ENCODE results near the gene PHF23.
A peak's percentile ranks its signal among the peaks of the same experiment; 100 is the strongest.

Gene PHF23

DNA sequence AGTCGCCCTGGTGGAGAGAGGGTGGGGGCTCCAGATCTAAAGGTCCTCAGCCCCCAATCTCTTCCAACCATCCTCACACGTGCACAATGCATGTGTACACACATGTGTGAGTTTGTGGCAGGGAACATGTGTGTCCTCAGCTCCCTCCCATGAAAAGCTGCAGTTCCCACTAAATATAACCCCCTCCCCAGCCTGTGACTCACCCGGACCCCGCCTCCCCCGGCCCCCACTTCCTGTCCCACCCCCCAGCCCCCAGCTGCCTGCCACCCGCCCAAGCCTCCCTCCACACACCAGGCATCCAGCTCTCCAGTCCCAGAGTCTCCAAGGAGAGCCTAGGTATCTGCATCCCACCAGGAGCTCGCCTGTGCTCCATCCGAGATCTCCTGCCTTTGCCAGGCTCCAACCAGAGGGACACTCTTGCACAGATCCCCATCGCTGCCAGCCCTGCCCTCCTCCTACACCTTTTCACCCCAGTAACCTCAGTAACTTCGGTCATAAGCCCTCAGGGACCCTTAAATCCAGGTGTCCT lies 23.5 kb downstream of the PHF23 start:
- Histone ChIP-seq H3K4me3 (ENCODE audit: low read length) (peak overlapping the region; percentile 79), H3K27ac (ENCODE audit: low read length) (peak overlapping the region; percentile 81), H3K9ac (ENCODE audit: low read depth, low read length) (peak overlapping the region; percentile 67; the same call in 1 of the 2 replicates), H3K4me1 (ENCODE audit: insufficient read depth, low read length) (peaks cover 44% of the 10 kb centered on the region; the same call in 1 of the 2 replicates), H3K36me3 (ENCODE audit: insufficient read depth, low read depth, low read length) (no peaks in the 10 kb centered on the region; the same call in 1 of the 2 replicates), H3K9me3 (ENCODE audit: insufficient read depth, low read depth, low read length) (no peaks in the 10 kb centered on the region), H3K27me3 (ENCODE audit: insufficient read depth, low read length) (no peaks in the 10 kb centered on the region; the same call in 1 of the 2 replicates)

- H3K4me1 ChIP-seq (ENCODE audit: insufficient read depth, low read length): peaks cover 48% of the 10 kb centered on the region; the same call in 1 of the 2 replicates
- H3K9me3 ChIP-seq (ENCODE audit: insufficient read depth, low read depth, low read length): no peaks in the 10 kb centered on the region
- H3K27me3 ChIP-seq (ENCODE audit: insufficient read depth, low read length): no peaks in the 10 kb centered on the region; the same call in 1 of the 2 replicates
- H3K27ac ChIP-seq (ENCODE audit: low read length): peak overlapping the region; percentile 81
- no peaks in the 10 kb centered on the region for H3K36me3 ChIP-seq (ENCODE audit: insufficient read depth, low read depth, low read length)
- H3K4me3 ChIP-seq (ENCODE audit: low read length): peak overlapping the region; percentile 79
- H3K9ac ChIP-seq (ENCODE audit: low read depth, low read length): peak overlapping the region; percentile 67; the same call in 1 of the 2 replicates
Observed at GRCh38 chr17:7215136-7215638, 24.1 kb downstream of the PHF23 start.

GRCh38 chr17:7214300-7215135 lies 24.7 kb downstream of the PHF23 start:
- Histone ChIP-seq H3K4me1 (ENCODE audit: insufficient read depth, low read length) (peaks cover 47% of the 10 kb centered on the region; the same call in 1 of the 2 replicates), H3K36me3 (ENCODE audit: insufficient read depth, low read depth, low read length) (no peaks in the 10 kb centered on the region), H3K9me3 (ENCODE audit: insufficient read depth, low read depth, low read length) (no peaks in the 10 kb centered on the region), H3K27me3 (ENCODE audit: insufficient read depth, low read length) (no peaks in the 10 kb centered on the region; the same call in 1 of the 2 replicates), H3K9ac (ENCODE audit: low read depth, low read length) (peak overlapping the region; percentile 69; the same call in 1 of the 2 replicates), H3K4me3 (ENCODE audit: low read length) (peak overlapping the region; percentile 79), H3K27ac (ENCODE audit: low read length) (peak overlapping the region; percentile 81)

DNA sequence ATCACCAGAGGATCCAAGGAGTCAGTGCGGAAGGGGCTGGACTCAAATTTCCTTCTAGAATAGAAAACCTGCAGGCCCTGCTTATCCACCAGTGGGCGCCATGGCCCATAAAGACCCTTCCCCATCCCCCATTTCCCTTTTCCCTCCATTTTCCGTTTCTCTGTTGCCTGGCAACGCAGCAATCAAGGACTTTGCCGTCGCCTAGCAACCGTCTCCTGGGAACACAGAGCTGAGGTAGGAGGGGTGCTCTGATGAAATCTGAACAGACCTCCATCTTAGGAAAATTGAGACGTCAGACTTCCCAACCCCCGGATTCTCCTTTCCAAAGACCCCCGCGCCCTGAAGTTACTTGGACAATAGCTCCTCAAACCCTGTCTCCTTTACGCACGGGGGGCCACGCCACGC lies 25.4 kb downstream of the PHF23 start:
- peak overlapping the region; percentile 71 for H3K4me3 ChIP-seq (ENCODE audit: low read length)
- H3K27ac ChIP-seq (ENCODE audit: low read length): peak overlapping the region; percentile 60
- no peaks in the 10 kb centered on the region for H3K9me3 ChIP-seq (ENCODE audit: insufficient read depth, low read depth, low read length)
- H3K9ac ChIP-seq (ENCODE audit: low read depth, low read length): peak overlapping the region; percentile 68; the same call in 1 of the 2 replicates
- peaks cover 42% of the 10 kb centered on the region; the same call in 1 of the 2 replicates for H3K4me1 ChIP-seq (ENCODE audit: insufficient read depth, low read length)
- no peaks in the 10 kb centered on the region for H3K36me3 ChIP-seq (ENCODE audit: insufficient read depth, low read depth, low read length)
- H3K27me3 ChIP-seq (ENCODE audit: insufficient read depth, low read length): no peaks in the 10 kb centered on the region; the same call in 1 of the 2 replicates

GRCh38 chr17:7211491-7212273 lies 27.6 kb downstream of the PHF23 start:
- Histone ChIP-seq H3K36me3 (ENCODE audit: insufficient read depth, low read depth, low read length) (no peaks in the 10 kb centered on the region), H3K4me3 (ENCODE audit: low read length) (peak overlapping the region; percentile 79), H3K9ac (ENCODE audit: low read depth, low read length) (peak overlapping the region; percentile 82; the same call in 1 of the 2 replicates), H3K27me3 (ENCODE audit: insufficient read depth, low read length) (no peaks in the 10 kb centered on the region), H3K27ac (ENCODE audit: low read length) (peak overlapping the region; percentile 65), H3K9me3 (ENCODE audit: insufficient read depth, low read depth, low read length) (no peaks in the 10 kb centered on the region), H3K4me1 (ENCODE audit: insufficient read depth, low read length) (peaks cover 41% of the 10 kb centered on the region; the same call in 1 of the 2 replicates)

- Histone ChIP-seq H3K27ac (ENCODE audit: low read length) (peak overlapping the region; percentile 26), H3K9me3 (ENCODE audit: insufficient read depth, low read depth, low read length) (no peaks in the 10 kb centered on the region), H3K4me3 (ENCODE audit: low read length) (peak overlapping the region; percentile 66), H3K4me1 (ENCODE audit: insufficient read depth, low read length) (peaks cover 30% of the 10 kb centered on the region; the same call in 1 of the 2 replicates), H3K27me3 (ENCODE audit: insufficient read depth, low read length) (no peaks in the 10 kb centered on the region), H3K36me3 (ENCODE audit: insufficient read depth, low read depth, low read length) (peaks cover 1% of the 10 kb centered on the region; the same call in 1 of the 2 replicates), H3K9ac (ENCODE audit: low read depth, low read length) (peak overlapping the region; percentile 50; the same call in 1 of the 2 replicates)
Observed at GRCh38 chr17:7208754-7209460, 30.4 kb downstream of the PHF23 start.

DNA sequence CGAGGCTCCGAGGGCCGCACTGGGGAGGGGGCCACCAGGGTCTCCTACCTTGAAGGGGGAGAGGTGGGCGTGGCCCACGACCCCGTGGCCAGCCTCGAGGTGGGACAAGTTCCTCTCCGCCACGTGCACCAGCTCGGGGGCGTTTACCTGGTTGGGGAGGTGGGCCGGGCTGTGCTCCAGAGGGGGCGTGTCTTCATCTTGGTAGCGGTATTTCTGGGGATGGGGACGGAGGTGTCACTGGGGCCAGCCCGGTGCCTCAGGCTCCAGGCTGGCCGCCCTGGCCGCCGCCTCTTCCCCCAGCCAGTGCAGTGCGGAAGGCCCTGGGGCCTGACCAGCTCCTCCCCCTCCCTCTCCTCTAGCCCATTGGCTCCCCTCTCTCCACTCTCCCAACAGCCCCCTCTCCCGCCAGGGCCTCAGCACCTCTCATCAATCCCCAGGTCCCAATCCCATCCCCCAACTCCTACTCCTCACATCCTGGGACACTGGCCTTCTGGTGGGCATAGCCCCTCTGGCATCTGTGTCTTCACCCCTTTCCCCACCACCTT lies 31.2 kb downstream of the PHF23 start:
- H3K9me3 ChIP-seq (ENCODE audit: insufficient read depth, low read depth, low read length): no peaks in the 10 kb centered on the region
- H3K36me3 ChIP-seq (ENCODE audit: insufficient read depth, low read depth, low read length): peaks cover 9% of the 10 kb centered on the region
- peaks cover 25% of the 10 kb centered on the region; the same call in 1 of the 2 replicates for H3K4me1 ChIP-seq (ENCODE audit: insufficient read depth, low read length)
- peak overlapping the region; percentile 66 for H3K4me3 ChIP-seq (ENCODE audit: low read length)
- peak overlapping the region; percentile 26 for H3K27ac ChIP-seq (ENCODE audit: low read length)
- peak overlapping the region; percentile 50; the same call in 1 of the 2 replicates for H3K9ac ChIP-seq (ENCODE audit: low read depth, low read length)
- H3K27me3 ChIP-seq (ENCODE audit: insufficient read depth, low read length): no peaks in the 10 kb centered on the region

DNA sequence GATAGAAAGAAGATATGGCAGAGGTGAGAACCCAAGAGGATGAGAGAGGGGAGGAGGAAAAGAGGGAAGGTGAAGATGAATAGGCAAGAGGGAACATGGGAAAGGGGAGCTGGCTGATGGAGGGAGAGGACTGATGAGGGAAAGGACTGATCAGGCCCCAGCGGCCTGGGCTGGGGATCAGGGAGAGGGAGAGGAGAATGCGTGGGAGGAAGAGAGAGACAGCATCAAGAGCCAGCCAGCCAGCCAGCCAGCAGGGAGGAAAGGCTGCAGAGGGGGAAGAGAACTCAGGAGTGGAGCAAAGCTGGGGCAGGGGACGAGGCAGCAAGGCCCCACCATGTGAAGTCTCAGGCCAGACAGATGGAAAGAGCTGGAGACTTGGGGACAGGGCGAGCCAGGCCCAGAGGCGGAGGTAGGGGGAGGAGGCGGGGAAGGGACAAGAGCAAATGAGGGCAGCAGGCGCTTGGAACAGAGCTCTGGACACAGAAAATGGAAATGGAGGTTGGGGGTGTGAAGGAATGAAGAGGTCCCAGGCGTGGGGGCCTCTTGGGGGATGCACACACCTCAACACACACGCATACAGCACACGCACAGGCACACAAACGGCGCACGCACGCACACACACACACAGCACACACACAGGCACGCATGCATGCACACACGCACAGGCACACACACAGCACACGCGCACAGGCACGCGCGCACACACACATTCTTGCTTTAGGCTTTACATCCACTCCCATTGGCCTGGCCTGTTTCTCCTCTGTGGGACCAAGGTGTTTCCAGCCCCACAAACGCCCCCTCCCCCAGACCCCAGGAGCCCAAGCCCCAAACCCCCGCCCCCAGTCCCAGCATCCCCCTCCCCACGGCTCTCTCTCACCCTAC lies 31.9 kb downstream of the PHF23 start:
- Histone ChIP-seq H3K9me3 (ENCODE audit: insufficient read depth, low read depth, low read length) (no peaks in the 10 kb centered on the region), H3K4me3 (ENCODE audit: low read length) (peak overlapping the region; percentile 66; the same call in 1 of the 2 replicates), H3K4me1 (ENCODE audit: insufficient read depth, low read length) (peaks cover 24% of the 10 kb centered on the region; the same call in 1 of the 2 replicates), H3K27ac (ENCODE audit: low read length) (no peak overlapping the region), H3K9ac (ENCODE audit: low read depth, low read length) (peak overlapping the region; percentile 50; the same call in 1 of the 2 replicates), H3K36me3 (ENCODE audit: insufficient read depth, low read depth, low read length) (peaks cover 17% of the 10 kb centered on the region), H3K27me3 (ENCODE audit: insufficient read depth, low read length) (no peaks in the 10 kb centered on the region)

DNA sequence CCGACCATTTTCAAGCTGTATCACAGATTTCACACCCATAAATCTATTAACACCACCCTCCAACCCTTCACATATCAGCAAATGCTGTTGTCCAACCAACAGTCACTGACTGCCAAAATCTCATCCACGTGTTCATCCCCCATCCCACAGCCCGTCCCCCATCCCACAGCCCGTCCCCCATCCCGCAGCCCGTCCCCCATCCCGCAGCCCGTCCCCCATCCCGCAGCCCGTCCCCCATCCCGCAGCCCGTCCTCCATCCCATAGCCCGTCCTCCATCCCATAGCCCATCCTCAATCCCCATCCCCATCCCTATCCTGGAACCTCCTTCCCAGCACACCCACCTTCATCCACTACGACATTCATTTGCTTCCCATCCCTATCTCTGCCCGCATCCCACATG lies 33.7 kb downstream of the PHF23 start:
- peaks cover 33% of the 10 kb centered on the region for H3K36me3 ChIP-seq (ENCODE audit: insufficient read depth, low read depth, low read length)
- no peak overlapping the region for H3K27ac ChIP-seq (ENCODE audit: low read length)
- no peaks in the 10 kb centered on the region for H3K27me3 ChIP-seq (ENCODE audit: insufficient read depth, low read length)
- H3K9ac ChIP-seq (ENCODE audit: low read depth, low read length): peak overlapping the region; percentile 32; the same call in 1 of the 2 replicates
- H3K9me3 ChIP-seq (ENCODE audit: insufficient read depth, low read depth, low read length): no peaks in the 10 kb centered on the region
- peaks cover 15% of the 10 kb centered on the region; the same call in 1 of the 2 replicates for H3K4me1 ChIP-seq (ENCODE audit: insufficient read depth, low read length)
- H3K4me3 ChIP-seq (ENCODE audit: low read length): peak overlapping the region; percentile 66

Measured in iPS-20b (cell line).